Gastrocnemius medialis (tissue), 4 donors: ENCODE data around the gene TLE4. TPM values are rescaled to one million over a fixed set of nuclear protein-coding genes. Genes with fewer than 3 reads are reported as not detected.
"Not testable (repeated sequence)": the region's sequence is repeated elsewhere in the genome, so short reads cannot be mapped to it uniquely, and the experiment has no call there.

Experiments used
- ATAC-seq, 2 donors: fragments of 150-250 bp; one replicate each; pipeline ENCODE4 v1.9.1; 2016
- DNase-seq, 2 donors: peaks; one replicate each; pipeline ENCODE4 v3.0.0-alpha.2; 2019
- H3K27ac ChIP-seq, 4 donors: fragments of 200-600 bp; sonication (generic); 1 replicate in 1 of 4; 2 replicates in 3 of 4; pipeline ENCODE4 v1.5.1; 2016 to 2018; ENCODE audit warnings: mild to moderate bottlenecking in 2 of 4, moderate library complexity in 1 of 4
- H3K27me3 ChIP-seq, 3 donors: fragments of 200-600 bp; sonication (generic) in 2 of 3; 1 replicate in 1 of 3; 2 replicates in 2 of 3; pipeline versions ENCODE4 v1.5.1 to v1.6.0; 2016 to 2019; ENCODE audit warnings: mild to moderate bottlenecking in 1 of 3, moderate library complexity in 1 of 3
- H3K36me3 ChIP-seq, 2 donors: fragments of 200-600 bp; sonication (generic) in 1 of 2; one replicate each; pipeline ENCODE4 v1.5.1; 2017 to 2018
- H3K4me1 ChIP-seq, 2 donors: fragments of 200-600 bp; sonication (generic) in 1 of 2; one replicate each; pipeline ENCODE4 v1.5.1; 2016 to 2017; ENCODE audit warnings: mild to moderate bottlenecking in 2 of 2
- H3K4me3 ChIP-seq, 4 donors: fragments of 200-600 bp; sonication (generic) in 3 of 4; 1 replicate in 1 of 4; 2 replicates in 3 of 4; pipeline ENCODE4 v1.5.1; 2016 to 2019; ENCODE audit warnings: mild to moderate bottlenecking in 2 of 4
- H3K9me3 ChIP-seq, 3 donors: fragments of 200-600 bp; sonication (generic) in 2 of 3; 1 replicate in 1 of 3; 2 replicates in 2 of 3; pipeline ENCODE4 v1.5.1; 2016 to 2019
- CTCF ChIP-seq, 5 experiments: fragments of 450-650 bp in 3 of 5; fragments of 200-600 bp in 2 of 5; sonication (generic) in 2 of 5; IDR thresholded peaks in 4 of 5; conservative IDR thresholded peaks in 1 of 5; 1 replicate in 4 of 5; 2 replicates in 1 of 5; pipeline ENCODE4 v1.5.1; 2016 to 2019; ENCODE audit warnings: antibody characterized with exemption in 5 of 5, mild to moderate bottlenecking in 3 of 5, moderate library complexity in 3 of 5
- POLR2A ChIP-seq, 2 donors: fragments of 450-650 bp; IDR thresholded peaks; one replicate each; pipeline ENCODE4 v1.6.1; 2017; ENCODE audit warnings: antibody characterized with exemption in 2 of 2, mild to moderate bottlenecking in 2 of 2, moderate library complexity in 2 of 2
- in situ Hi-C, 4 donors: fragments of 200-750 bp; cut with MboI; loops; one replicate each; pipeline versions ENCODE4 v1.15.0 to v1.8.0; 2017; ENCODE audit warnings: low sequenced_read_pairs in 4 of 4
- intact Hi-C: fragments of 100-400 bp; cut with DNase I; formaldehyde crosslinking; loops from one replicate; pipeline ENCODE4 v1.15.1; 2023; ENCODE audit warnings: low total_unique reads
- total RNA-seq, 4 donors: library from RNA; depleted of rRNA; stranded (reverse); fragments of >200 nt; gene quantifications; one replicate each; pipeline versions ENCODE4 v1.1.0 to v1.2.3, GENCODE V29; 2016

Gene TLE4
- total RNA-seq, 4 donors from 2014 or later, result 30.1 to 64.6 (median 43.4) TPM

- H3K9me3 ChIP-seq, result no peaks in the 10 kb centered on the region
- H3K4me3 ChIP-seq, result no peak overlapping the region
- no peaks in the 10 kb centered on the region for H3K36me3 ChIP-seq
- ATAC-seq (no peak), DNase-seq (no peak)
- H3K27me3 ChIP-seq, result no peaks in the 10 kb centered on the region
- H3K27ac ChIP-seq, result no peak overlapping the region
- H3K4me1 ChIP-seq, result no peaks in the 10 kb centered on the region
- intact Hi-C loops (no loop called here), in situ Hi-C loops (loop anchor here in 1 of 4 donors (25.0 kb wide), 1 partner anchor 98 kb away; no protein-coding TSS in a partner anchor)
- TF ChIP-seq CTCF (IDR thresholded peaks at IDR 0.05 in 4 of 5, conservative IDR thresholded peaks at IDR 0.05 in 1 of 5) (no peak), POLR2A (IDR thresholded peaks at IDR 0.05) (no peak)
Measured at GRCh38 chr9:79535534-79535933, 36.2 kb upstream of the TLE4 start.

GRCh38 chr9:79537838-79538237 is 33.9 kb upstream of the TLE4 start:
- intact Hi-C loops, result no loop called here
- H3K4me3 ChIP-seq, result no peak overlapping the region
- H3K9me3 ChIP-seq, result no peaks in the 10 kb centered on the region
- H3K27ac ChIP-seq, result no peak overlapping the region
- TF ChIP-seq POLR2A (IDR thresholded peaks at IDR 0.05) (no peak), CTCF (IDR thresholded peaks at IDR 0.05 in 4 of 5, conservative IDR thresholded peaks at IDR 0.05 in 1 of 5) (no peak)
- in situ Hi-C loops, result loop anchor here in 1 of 4 donors (25.0 kb wide), 1 partner anchor 101 kb away; no protein-coding TSS in a partner anchor
- H3K36me3 ChIP-seq, result no peaks in the 10 kb centered on the region
- ATAC-seq (no peak), DNase-seq (no peak)
- no peaks in the 10 kb centered on the region for H3K27me3 ChIP-seq
- H3K4me1 ChIP-seq, result no peaks in the 10 kb centered on the region

- TF ChIP-seq CTCF (IDR thresholded peaks at IDR 0.05 in 4 of 5, conservative IDR thresholded peaks at IDR 0.05 in 1 of 5) (no peak), POLR2A (IDR thresholded peaks at IDR 0.05) (no peak)
- Histone ChIP-seq H3K36me3 (no peaks in the 10 kb centered on the region), H3K4me3 (no peak overlapping the region), H3K4me1 (no peaks in the 10 kb centered on the region), H3K9me3 (no peaks in the 10 kb centered on the region), H3K27me3 (no peaks in the 10 kb centered on the region), H3K27ac (no peak overlapping the region)
- ATAC-seq (no peak), DNase-seq (no peak)
- in situ Hi-C loops (loop anchor here in 1 of 4 donors (25.0 kb wide), 1 partner anchor 106 kb away; no protein-coding TSS in a partner anchor), intact Hi-C loops (no loop called here)
Measured at GRCh38 chr9:79542735-79543620, 28.8 kb upstream of the TLE4 start.

- DNase-seq, H3K27ac ChIP-seq, H3K4me1 ChIP-seq, intact Hi-C loops, H3K9me3 ChIP-seq, H3K27me3 ChIP-seq, ATAC-seq, H3K4me3 ChIP-seq, H3K36me3 ChIP-seq: not testable (repeated sequence)
- in situ Hi-C loops, result loop anchor here in 1 of 4 donors (25.0 kb wide), 1 partner anchor 107 kb away; no protein-coding TSS in a partner anchor
Measured at GRCh38 chr9:79544375-79544774, 27.4 kb upstream of the TLE4 start.

GRCh38 chr9:79551586-79551985 is 20.2 kb upstream of the TLE4 start:
- no peaks in the 10 kb centered on the region for H3K9me3 ChIP-seq
- H3K36me3 ChIP-seq, result no peaks in the 10 kb centered on the region
- H3K4me3 ChIP-seq, result no peak overlapping the region
- DNase-seq, result no peak
- no peak for ATAC-seq
- no peaks in the 10 kb centered on the region for H3K27me3 ChIP-seq
- in situ Hi-C loops (loop anchor here in 1 of 4 donors (25.0 kb wide), 1 partner anchor 411 kb away; no protein-coding TSS in a partner anchor), intact Hi-C loops (no loop called here)
- H3K4me1 ChIP-seq, result no peaks in the 10 kb centered on the region
- TF ChIP-seq POLR2A (IDR thresholded peaks at IDR 0.05) (no peak), CTCF (IDR thresholded peaks at IDR 0.05 in 4 of 5, conservative IDR thresholded peaks at IDR 0.05 in 1 of 5) (no peak)
- no peak overlapping the region for H3K27ac ChIP-seq
